GM12864 (cell line): ENCODE measurements around the gene NRCAM.

Experiments
- DNase-seq: peaks from one replicate; pipeline ENCODE4 v3.0.0-alpha.2; 2011; ENCODE audit warnings: low read depth
- H3K4me3 ChIP-seq: 2 replicates; pipeline ENCODE4 v1.5.1; 2011; ENCODE audit warnings: mild to moderate bottlenecking, low read depth, low read length, control low read depth
- TF ChIP-seq, protein P1 (sequence below): IDR thresholded peaks from 2 replicates; pipeline ENCODE4 v1.5.1; 2011; ENCODE audit warnings: low read depth, mild to moderate bottlenecking, moderate library complexity, low read length, control low read depth, inconsistent platforms; ENCODE audit errors: missing control alignments

Gene NRCAM

DNA sequence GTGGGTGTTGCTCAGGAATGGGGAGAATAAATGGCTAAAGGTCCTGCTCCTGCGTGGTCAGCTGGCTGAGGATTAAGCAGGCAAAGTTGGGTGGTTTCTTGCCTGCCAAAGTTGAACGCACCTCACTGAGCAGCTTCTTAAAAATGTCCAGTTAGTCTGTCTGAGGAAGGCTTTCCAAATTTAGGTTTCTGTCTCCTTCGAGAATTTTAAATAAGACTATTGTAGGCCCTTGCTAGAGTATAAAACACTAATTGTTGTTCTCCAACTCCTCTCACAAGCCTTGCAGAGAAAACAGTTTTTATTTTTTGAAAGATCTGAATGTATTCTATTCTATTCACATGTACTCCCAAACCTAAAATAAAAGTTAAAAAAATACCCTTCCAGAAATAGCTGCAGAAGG lies 204.1 kb downstream of the NRCAM start:
- no peak overlapping the region for H3K4me3 ChIP-seq
- no peak for DNase-seq
- TF ChIP-seq, protein P1, sequence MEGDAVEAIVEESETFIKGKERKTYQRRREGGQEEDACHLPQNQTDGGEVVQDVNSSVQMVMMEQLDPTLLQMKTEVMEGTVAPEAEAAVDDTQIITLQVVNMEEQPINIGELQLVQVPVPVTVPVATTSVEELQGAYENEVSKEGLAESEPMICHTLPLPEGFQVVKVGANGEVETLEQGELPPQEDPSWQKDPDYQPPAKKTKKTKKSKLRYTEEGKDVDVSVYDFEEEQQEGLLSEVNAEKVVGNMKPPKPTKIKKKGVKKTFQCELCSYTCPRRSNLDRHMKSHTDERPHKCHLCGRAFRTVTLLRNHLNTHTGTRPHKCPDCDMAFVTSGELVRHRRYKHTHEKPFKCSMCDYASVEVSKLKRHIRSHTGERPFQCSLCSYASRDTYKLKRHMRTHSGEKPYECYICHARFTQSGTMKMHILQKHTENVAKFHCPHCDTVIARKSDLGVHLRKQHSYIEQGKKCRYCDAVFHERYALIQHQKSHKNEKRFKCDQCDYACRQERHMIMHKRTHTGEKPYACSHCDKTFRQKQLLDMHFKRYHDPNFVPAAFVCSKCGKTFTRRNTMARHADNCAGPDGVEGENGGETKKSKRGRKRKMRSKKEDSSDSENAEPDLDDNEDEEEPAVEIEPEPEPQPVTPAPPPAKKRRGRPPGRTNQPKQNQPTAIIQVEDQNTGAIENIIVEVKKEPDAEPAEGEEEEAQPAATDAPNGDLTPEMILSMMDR = no peak

- TF ChIP-seq, protein P1 = no peak
These were observed 204.5 kb downstream of the NRCAM start for GRCh38 chr7:108251700-108252099.

GRCh38 chr7:108249453-108249852 lies 206.8 kb downstream of the NRCAM start:
- TF ChIP-seq, protein P1 = no peak
- DNase-seq = no peak
- no peak overlapping the region for H3K4me3 ChIP-seq

More at GRCh38 chr7:108251700-108252099, 204.5 kb downstream of the NRCAM start:
- H3K4me3 ChIP-seq = no peak overlapping the region
- DNase-seq = no peak

GRCh38 chr7:108248821-108249220 lies 207.4 kb downstream of the NRCAM start:
- TF ChIP-seq, protein P1 = no peak
- H3K4me3 ChIP-seq = no peak overlapping the region
- no peak for DNase-seq

DNA sequence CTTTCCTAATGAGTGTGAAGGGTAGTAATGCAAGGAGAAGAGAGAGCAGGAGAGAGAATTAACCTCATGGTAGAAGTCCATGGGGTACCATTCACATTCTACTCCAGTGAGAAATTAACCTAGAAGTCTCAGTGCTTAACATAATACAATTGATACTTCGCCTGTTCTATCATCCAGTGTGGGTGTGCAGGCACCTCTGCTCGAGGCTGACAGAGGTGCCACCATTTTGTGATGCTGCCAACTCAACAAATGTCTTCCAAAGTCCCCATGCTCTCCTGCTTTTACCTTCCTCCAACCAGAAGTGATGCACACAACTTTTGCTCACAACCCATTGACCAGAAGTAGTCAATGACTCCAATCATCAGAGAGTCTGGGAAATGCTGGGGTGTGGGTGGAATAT lies 207.8 kb downstream of the NRCAM start:
- TF ChIP-seq, protein P1 = no peak
- no peak for DNase-seq
- H3K4me3 ChIP-seq = no peak overlapping the region

- no peak for DNase-seq
- H3K4me3 ChIP-seq = no peak overlapping the region
- TF ChIP-seq, protein P1 = no peak
These were observed 208.6 kb downstream of the NRCAM start for GRCh38 chr7:108247614-108248013.

DNA sequence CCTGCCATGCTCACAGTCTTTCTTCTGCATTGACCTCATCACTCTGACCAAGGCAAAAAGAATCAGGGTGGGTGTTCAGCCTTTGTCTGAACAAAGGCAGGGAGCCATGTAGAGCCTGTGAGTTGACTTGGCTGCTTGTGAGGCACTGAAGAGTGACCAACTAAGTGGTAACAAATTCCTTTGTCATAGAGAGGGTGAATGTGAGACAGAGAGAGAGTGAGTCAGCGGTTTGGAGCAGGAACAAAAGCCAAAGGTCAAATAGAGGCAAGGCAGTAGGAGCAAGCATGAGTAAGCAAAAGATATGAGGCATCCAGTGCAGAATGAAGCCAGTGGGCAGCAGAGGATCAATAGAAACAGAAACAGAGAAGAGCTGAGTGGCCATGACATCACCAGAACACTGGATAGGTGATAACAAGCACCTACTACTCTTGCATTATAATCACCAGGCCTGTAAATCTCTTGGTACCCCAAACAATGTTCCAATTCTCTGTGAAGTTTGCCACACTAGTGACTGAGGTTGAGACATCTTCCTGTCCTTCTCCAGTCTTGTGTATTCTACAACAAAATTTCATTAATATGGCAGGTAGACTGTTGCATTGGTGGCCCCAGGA lies 209.9 kb downstream of the NRCAM start:
- DNase-seq = peak; percentile 4
- H3K4me3 ChIP-seq = no peak overlapping the region
- TF ChIP-seq, protein P1 = no peak
